C4-2B (cell line): ENCODE results near the gene CEP89.
"Not testable (repeated sequence)": the region's sequence is repeated elsewhere in the genome, so short reads cannot be mapped to it uniquely, and the experiment has no call there.

Experiments used
- H3K27ac ChIP-seq: fragments of 450-650 bp; 2 replicates; pipeline ENCODE4 v1.5.1; 2017
- CTCF ChIP-seq: fragments of 450-650 bp; conservative IDR thresholded peaks from 2 replicates; pipeline ENCODE4 v1.5.1; 2017; ENCODE audit warnings: mild to moderate bottlenecking
- ZFX ChIP-seq: fragments of 450-650 bp; IDR thresholded peaks from 2 replicates; pipeline ENCODE4 v1.6.1; 2017

The CEP89 gene

DNA sequence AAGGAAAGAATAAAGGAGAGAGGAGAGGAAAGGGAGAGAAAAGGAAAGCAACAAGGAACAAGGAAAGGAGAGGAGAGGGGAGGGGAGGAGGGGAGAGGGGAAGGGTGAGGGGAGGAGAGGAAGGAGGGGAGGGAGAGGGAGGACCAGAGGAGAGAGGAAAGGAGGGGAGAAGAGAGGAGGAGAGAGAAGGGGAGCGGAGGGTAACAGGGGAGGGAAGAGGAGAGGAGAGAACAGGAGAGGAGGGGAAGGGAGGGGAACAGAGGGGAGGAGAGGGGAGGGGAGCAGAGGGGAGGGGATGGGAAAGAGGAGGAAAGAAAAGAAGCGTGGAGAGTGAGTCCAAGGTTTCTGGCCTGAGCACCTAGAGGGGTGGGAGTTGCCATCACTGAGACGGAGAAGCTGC is 27.0 kb upstream of the CEP89 start:
- no peak for TF ChIP-seq ZFX
- TF ChIP-seq CTCF: no peak
- H3K27ac ChIP-seq: no peak overlapping the region

- TF ChIP-seq CTCF (no peak), ZFX (no peak)
- H3K27ac ChIP-seq: peak overlapping the region; percentile 27
Observed at GRCh38 chr19:32997716-32998355, 26.1 kb upstream of the CEP89 start.

- H3K27ac ChIP-seq: peak overlapping the region; percentile 27
Observed at GRCh38 chr19:32997061-32997464, 25.3 kb upstream of the CEP89 start.

GRCh38 chr19:32995966-32996365 is 24.2 kb upstream of the CEP89 start:
- not testable (repeated sequence) for H3K27ac ChIP-seq

- TF ChIP-seq CTCF (no peak), ZFX (no peak)
- no peak overlapping the region for H3K27ac ChIP-seq
Observed at GRCh38 chr19:32988724-32989123, 17.0 kb upstream of the CEP89 start.

- H3K27ac ChIP-seq: not testable (repeated sequence)
Observed at GRCh38 chr19:32988254-32988653, 16.5 kb upstream of the CEP89 start.

- H3K27ac ChIP-seq: not testable (repeated sequence)
Observed at GRCh38 chr19:32982488-32982887, 10.7 kb upstream of the CEP89 start.

DNA sequence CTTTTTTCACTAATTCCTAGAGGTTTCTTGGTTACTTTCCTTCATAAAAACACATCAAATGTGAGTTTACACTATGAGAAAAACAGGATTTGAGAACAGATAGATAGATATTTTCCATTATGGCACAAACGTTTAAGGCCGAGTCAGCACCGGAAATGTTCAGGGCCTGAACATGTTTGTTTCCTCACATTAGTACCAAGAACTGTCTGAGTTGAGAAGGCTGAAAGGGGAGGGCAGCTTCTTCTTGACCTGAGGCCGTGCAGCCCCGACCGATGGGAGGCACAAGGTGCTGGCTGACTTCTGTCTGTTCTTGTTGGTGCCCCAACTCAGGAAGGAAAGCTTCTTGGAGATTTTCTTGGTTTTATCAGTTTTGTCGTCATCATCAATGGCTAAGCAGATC is 8.0 kb upstream of the CEP89 start:
- H3K27ac ChIP-seq: not testable (repeated sequence)

DNA sequence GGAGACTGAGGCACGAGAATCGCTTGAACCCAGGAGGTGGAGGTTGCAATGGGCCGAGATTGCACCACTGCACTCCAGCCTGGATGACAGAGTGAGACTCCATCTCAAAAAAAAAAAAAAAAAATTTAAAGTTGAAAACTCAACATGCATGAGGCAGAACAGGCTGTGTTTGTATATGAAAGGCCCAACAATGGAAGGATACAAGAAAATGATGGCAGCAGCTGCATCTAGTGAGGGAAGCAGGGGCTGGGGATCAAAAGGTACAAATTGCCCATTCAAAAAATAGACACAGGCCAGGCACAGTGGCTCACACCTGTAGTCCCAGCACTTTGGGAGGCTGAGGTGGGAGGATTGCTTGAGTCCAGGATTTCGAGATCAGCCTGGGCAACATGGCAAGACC is 6.1 kb upstream of the CEP89 start:
- peak overlapping the region; percentile 75 for H3K27ac ChIP-seq

- H3K27ac ChIP-seq: peak overlapping the region; percentile 75
- TF ChIP-seq ZFX (no peak), CTCF (no peak)
Observed at GRCh38 chr19:32977280-32977679, 5.5 kb upstream of the CEP89 start.

GRCh38 chr19:32976223-32976805 is 4.6 kb upstream of the CEP89 start:
- peak overlapping the region; percentile 75 for H3K27ac ChIP-seq
- TF ChIP-seq ZFX (no peak), CTCF (peak; percentile 94)
